ENCODE measurements around the gene APOBEC3A.

APOBEC3A gene
- 0 to 0.13 (median 0) reads per million in 9 experiments for total RNA-seq

GRCh38 chr22:38957046-38957770 lies at the start of gene APOBEC3A:
Gene APOBEC3A, plus strand, starts transcription at chr22:38957609. Its CDS starts 83 bp downstream, at chr22:38957692.
- no peak within 1 kb of the TSS for H3K4me3 Mint-ChIP-seq
- H3K27ac Mint-ChIP-seq, result peak within 1 kb of the TSS in 1 of 2 donors; percentile 61
- no peak for DNase-seq
- H3K4me1 Mint-ChIP-seq (ENCODE audit: low read depth in 2 of 2), result peaks cover 0 to 7% of the 10 kb centered on the region in 2 donors
- no peaks in the 10 kb centered on the region for H3K36me3 Mint-ChIP-seq (ENCODE audit: insufficient read depth)
- H3K27me3 Mint-ChIP-seq, result peaks cover 8 to 19% of the 10 kb centered on the region in 2 donors
- no peaks in the 10 kb centered on the region for H3K9me3 Mint-ChIP-seq
- ATAC-seq (replicated peaks), result no peak

GRCh38 chr22:38907767-38908166 lies 49.6 kb upstream of the APOBEC3A start:
- H3K4me3 Mint-ChIP-seq, result no peak overlapping the region

DNA sequence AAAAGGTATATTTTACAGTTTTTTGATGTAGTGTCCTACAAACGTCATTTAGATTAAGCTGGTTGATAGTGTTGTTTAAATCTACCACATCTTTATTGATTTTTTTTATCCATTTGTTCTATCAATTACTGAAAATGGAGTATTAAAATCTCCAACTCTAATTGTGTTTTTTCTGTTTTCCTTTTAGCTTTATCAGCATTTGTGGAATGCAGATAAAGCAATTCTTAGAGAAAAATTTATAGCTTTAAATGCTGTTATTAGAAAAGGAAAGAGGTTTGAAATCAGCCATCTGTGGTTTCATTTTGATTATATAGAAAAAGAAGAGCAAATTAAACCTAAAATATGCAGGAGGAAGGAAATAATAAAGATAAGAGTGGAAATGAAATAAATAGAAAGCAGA lies 46.0 kb upstream of the APOBEC3A start:
- Mint-ChIP-seq H3K27me3 (peaks cover 65 to 67% of the 10 kb centered on the region in 2 donors), H3K27ac (no peak overlapping the region), H3K4me1 (ENCODE audit: low read depth in 2 of 2) (no peaks in the 10 kb centered on the region), H3K4me3 (no peak overlapping the region), H3K36me3 (ENCODE audit: insufficient read depth) (no peaks in the 10 kb centered on the region), H3K9me3 (no peaks in the 10 kb centered on the region)
- DNase-seq (no peak), ATAC-seq (replicated peaks) (no peak)

More at GRCh38 chr22:38907767-38908166, 49.6 kb upstream of the APOBEC3A start:
- no peak for ATAC-seq (replicated peaks)
- H3K27ac Mint-ChIP-seq, result no peak overlapping the region
- H3K36me3 Mint-ChIP-seq (ENCODE audit: insufficient read depth), result no peaks in the 10 kb centered on the region
- H3K27me3 Mint-ChIP-seq, result peaks cover 58 to 69% of the 10 kb centered on the region in 2 donors
- no peak for DNase-seq
- H3K4me1 Mint-ChIP-seq (ENCODE audit: low read depth in 2 of 2), result no peaks in the 10 kb centered on the region
- no peaks in the 10 kb centered on the region for H3K9me3 Mint-ChIP-seq

DNA sequence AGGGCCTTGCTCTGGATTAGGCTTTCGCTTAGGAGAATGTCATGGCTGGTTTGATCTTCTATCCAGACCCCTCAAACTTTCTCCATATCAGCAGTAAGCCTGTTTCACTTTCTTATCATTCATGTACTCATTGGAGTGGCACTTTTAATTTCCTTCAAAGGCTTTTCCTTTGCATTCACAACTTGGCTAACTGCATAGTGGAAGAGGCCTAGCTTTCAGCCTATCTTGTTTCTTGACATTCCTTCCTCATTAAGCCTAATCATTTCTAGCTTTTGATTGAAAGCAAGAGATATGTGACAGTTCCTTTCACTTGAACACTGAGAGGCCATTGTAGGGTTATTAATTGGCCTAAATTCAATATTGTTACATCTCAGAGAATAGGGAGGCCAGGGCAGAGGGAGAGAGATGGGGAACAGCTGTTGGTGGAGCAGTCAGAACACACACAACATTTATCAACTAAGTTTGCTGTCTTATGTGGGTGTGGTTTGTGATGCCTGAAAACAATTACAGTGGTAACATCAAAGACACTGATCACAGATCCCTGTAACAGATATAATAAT lies 37.7 kb upstream of the APOBEC3A start:
- Mint-ChIP-seq H3K27ac (no peak overlapping the region), H3K36me3 (ENCODE audit: insufficient read depth) (no peaks in the 10 kb centered on the region), H3K27me3 (peaks cover 24 to 45% of the 10 kb centered on the region in 2 donors), H3K4me3 (no peak overlapping the region), H3K9me3 (no peaks in the 10 kb centered on the region), H3K4me1 (ENCODE audit: low read depth in 2 of 2) (no peaks in the 10 kb centered on the region)
- no peak for DNase-seq
- ATAC-seq (replicated peaks), result no peak

GRCh38 chr22:38921120-38921519 lies 36.3 kb upstream of the APOBEC3A start:
- H3K9me3 Mint-ChIP-seq, result no peaks in the 10 kb centered on the region
- H3K4me1 Mint-ChIP-seq (ENCODE audit: low read depth in 2 of 2), result no peaks in the 10 kb centered on the region
- H3K36me3 Mint-ChIP-seq (ENCODE audit: insufficient read depth), result no peaks in the 10 kb centered on the region
- ATAC-seq (replicated peaks), result no peak
- no peak for DNase-seq
- no peak overlapping the region for H3K4me3 Mint-ChIP-seq
- no peak overlapping the region for H3K27ac Mint-ChIP-seq
- peaks cover 26 to 49% of the 10 kb centered on the region in 2 donors for H3K27me3 Mint-ChIP-seq

DNA sequence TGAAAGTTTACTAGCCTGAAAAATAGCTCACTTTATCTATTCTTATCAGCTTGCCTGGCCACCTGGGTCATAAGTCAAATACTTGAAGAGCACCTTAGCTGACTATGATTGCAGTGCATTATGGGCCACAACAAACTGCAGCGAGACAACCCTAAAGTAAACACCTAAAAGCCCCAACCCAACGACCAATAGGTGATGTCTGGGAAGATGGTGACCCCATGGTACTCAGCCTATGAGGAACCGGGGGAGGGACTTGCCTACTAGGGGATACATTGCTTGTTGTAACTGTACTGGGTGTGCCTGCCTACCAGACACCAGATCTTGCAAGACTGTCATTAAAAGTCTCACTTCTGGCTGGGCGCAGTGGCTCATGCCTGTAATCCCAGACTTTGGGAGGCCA lies 35.6 kb upstream of the APOBEC3A start:
- H3K9me3 Mint-ChIP-seq, result no peaks in the 10 kb centered on the region
- no peaks in the 10 kb centered on the region for H3K4me1 Mint-ChIP-seq (ENCODE audit: low read depth in 2 of 2)
- H3K27me3 Mint-ChIP-seq, result peaks cover 27 to 44% of the 10 kb centered on the region in 2 donors
- no peak overlapping the region for H3K4me3 Mint-ChIP-seq
- no peaks in the 10 kb centered on the region for H3K36me3 Mint-ChIP-seq (ENCODE audit: insufficient read depth)
- H3K27ac Mint-ChIP-seq, result no peak overlapping the region
- ATAC-seq (replicated peaks), result no peak
- DNase-seq, result no peak

DNA sequence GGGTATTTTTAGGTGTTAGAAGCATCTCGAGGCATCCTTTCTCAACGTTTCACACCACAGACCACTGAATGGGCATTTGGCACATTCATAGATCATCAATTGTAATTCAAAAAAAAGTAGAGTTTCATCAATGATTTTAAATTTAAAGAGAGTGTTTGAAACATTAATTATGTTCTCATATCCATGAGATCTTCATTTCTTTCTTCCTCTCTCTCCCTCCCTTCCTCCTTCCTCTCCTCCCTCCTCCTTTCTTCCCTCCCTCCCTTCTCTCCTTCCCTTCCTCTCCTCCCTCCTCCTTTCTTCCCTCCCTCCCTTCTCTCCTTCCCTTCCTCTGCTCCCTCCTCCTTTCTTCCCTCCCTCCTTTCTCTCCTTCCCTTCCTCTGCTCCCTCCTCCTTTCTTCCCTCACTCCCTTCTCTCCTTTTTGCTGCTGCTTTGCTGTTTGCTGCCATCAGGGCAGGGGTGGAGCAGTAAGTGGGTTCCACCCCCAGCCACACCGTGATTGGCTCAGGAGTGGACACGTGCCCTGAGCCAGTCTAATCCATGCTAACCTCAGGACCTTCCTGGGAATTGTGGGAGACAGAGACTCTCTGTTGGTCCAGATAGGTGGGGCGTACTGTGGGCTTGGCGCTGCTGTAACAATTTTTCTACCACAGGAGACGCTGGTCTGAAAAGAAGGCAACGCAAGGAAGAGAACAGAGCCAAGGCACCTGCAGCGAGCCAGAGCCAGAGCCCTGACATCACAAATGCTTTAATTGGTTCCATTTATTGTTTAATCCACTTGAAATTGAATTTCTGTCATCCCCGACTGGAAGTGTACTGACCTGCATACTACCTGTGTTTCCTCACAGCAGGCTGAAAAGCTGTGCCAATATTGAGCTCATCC lies 33.7 kb upstream of the APOBEC3A start:
- no peak for ATAC-seq (replicated peaks)
- Mint-ChIP-seq H3K27me3 (peaks cover 39 to 49% of the 10 kb centered on the region in 2 donors), H3K4me1 (ENCODE audit: low read depth in 2 of 2) (peaks cover 2 to 4% of the 10 kb centered on the region in 2 donors), H3K36me3 (ENCODE audit: insufficient read depth) (no peaks in the 10 kb centered on the region), H3K9me3 (no peaks in the 10 kb centered on the region), H3K4me3 (no peak overlapping the region), H3K27ac (no peak overlapping the region)
- DNase-seq, result no peak

DNA sequence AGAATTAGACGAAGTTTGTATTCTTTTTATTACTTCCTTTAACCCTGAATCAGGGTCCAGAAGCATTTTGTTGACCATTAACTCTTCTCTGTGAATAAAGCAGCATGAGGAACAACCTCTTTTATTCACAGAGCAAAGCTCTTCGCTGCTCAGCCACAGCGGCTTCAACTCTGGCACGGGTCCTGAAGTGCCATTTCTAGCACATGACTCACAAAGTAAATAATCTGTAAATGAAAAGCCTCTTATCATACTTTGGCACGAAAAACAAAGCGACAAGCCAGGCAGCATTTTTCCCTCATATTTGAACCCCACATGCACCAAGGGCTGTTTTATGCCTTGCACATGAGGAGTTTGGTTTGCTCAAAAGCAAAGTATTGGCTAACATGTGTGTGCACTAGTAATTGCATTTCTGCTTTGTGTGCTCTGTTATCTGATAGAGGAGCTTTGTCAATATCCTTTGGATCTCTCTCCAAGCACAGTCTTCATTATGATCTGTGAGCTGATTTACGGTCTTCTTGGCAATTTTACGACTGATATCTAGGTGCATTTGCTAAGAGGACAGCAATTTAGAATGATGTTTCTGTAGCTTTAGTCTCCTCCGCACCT lies 33.0 kb upstream of the APOBEC3A start:
- no peak for DNase-seq
- no peaks in the 10 kb centered on the region for H3K36me3 Mint-ChIP-seq (ENCODE audit: insufficient read depth)
- H3K27me3 Mint-ChIP-seq, result peaks cover 39 to 55% of the 10 kb centered on the region in 2 donors
- ATAC-seq (replicated peaks), result no peak
- H3K4me1 Mint-ChIP-seq (ENCODE audit: low read depth in 2 of 2), result peaks cover 2 to 4% of the 10 kb centered on the region in 2 donors
- no peaks in the 10 kb centered on the region for H3K9me3 Mint-ChIP-seq
- H3K4me3 Mint-ChIP-seq, result no peak overlapping the region
- no peak overlapping the region for H3K27ac Mint-ChIP-seq

GRCh38 chr22:38925571-38926041 lies 31.8 kb upstream of the APOBEC3A start:
- Mint-ChIP-seq H3K4me1 (ENCODE audit: low read depth in 2 of 2) (peaks cover 2 to 4% of the 10 kb centered on the region in 2 donors), H3K27me3 (peaks cover 45 to 55% of the 10 kb centered on the region in 2 donors), H3K27ac (no peak overlapping the region), H3K9me3 (no peaks in the 10 kb centered on the region), H3K36me3 (ENCODE audit: insufficient read depth) (no peaks in the 10 kb centered on the region), H3K4me3 (no peak overlapping the region)
- DNase-seq (no peak), ATAC-seq (replicated peaks) (no peak)

DNA sequence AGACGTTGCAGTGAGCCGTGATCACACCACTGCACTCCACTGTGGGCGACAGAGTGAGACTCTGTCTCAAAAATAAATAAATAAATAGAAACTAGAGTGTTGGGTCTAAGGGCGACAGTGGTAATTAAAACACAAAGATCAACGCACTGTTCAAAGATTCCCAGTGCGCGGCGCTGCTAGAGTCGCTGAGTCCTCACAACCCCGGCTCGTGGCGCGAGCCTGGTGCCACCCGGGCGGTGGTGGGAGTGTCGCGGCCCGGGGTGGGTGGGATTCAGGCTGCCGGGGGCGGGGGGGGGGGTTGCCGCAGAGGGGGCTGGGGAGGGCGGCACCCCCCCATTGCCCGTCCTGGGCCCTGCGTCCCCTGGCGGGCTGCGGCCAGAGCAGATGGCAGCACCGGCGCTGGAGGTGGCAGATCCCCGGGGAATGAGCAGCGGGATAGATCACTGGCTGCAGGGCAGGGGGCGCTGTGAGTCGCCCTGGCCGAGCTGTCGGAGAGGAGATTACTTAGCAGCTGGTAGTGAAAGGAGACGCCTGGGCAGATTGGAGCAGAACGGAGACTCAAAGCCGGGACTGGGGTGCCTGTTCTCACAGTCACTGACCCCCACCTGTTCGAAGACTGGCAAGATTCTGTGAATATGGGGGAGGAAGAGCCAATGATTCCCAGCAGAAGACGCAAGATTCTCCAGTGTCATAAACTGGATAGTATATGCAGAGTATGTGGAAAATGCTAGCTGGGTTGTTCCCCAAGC lies 30.2 kb upstream of the APOBEC3A start:
- DNase-seq, result peak; percentile 14 to 28 (median 27)
- H3K27ac Mint-ChIP-seq, result no peak overlapping the region
- H3K9me3 Mint-ChIP-seq, result no peaks in the 10 kb centered on the region
- H3K4me3 Mint-ChIP-seq, result peak overlapping the region; percentile 26 to 38
- H3K4me1 Mint-ChIP-seq (ENCODE audit: low read depth in 2 of 2), result peaks cover 2 to 4% of the 10 kb centered on the region in 2 donors
- ATAC-seq (replicated peaks), result peak; percentile 65
- H3K27me3 Mint-ChIP-seq, result peaks cover 44 to 53% of the 10 kb centered on the region in 2 donors
- H3K36me3 Mint-ChIP-seq (ENCODE audit: insufficient read depth), result no peaks in the 10 kb centered on the region

DNA sequence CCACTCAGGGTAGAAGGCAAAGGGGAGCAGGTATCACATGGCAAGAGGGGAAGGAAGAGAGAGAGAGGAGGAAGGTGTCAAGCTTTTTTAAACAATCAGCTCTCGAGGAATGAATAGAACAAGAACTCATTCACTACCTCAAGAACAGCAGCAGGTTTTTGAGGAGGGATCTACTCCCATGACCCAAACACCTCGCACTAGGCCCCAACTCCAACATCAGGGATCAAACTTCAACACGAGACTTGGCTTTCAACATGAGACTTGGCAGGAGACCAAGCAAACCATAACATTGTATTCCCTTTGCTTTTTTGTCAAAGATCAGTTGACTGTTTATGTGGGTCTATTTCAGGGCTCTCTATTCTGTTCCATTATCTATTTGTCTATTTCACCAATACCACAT lies 26.9 kb upstream of the APOBEC3A start:
- Mint-ChIP-seq H3K27me3 (peaks cover 33 to 46% of the 10 kb centered on the region in 2 donors), H3K27ac (no peak overlapping the region), H3K4me3 (no peak overlapping the region), H3K9me3 (no peaks in the 10 kb centered on the region), H3K4me1 (ENCODE audit: low read depth in 2 of 2) (peaks cover 2 to 4% of the 10 kb centered on the region in 2 donors), H3K36me3 (ENCODE audit: insufficient read depth) (no peaks in the 10 kb centered on the region)
- DNase-seq, result no peak
- ATAC-seq (replicated peaks), result no peak

GRCh38 chr22:38935023-38935422 lies 22.4 kb upstream of the APOBEC3A start:
- H3K27ac Mint-ChIP-seq, result no peak overlapping the region
- H3K27me3 Mint-ChIP-seq, result peaks cover 45 to 64% of the 10 kb centered on the region in 2 donors
- H3K4me1 Mint-ChIP-seq (ENCODE audit: low read depth in 2 of 2), result no peaks in the 10 kb centered on the region
- DNase-seq (no peak), ATAC-seq (replicated peaks) (no peak)
- no peak overlapping the region for H3K4me3 Mint-ChIP-seq
- H3K36me3 Mint-ChIP-seq (ENCODE audit: insufficient read depth), result no peaks in the 10 kb centered on the region
- H3K9me3 Mint-ChIP-seq, result no peaks in the 10 kb centered on the region
